ENCODE data around the gene B3GNT4.

GRCh38 chr12:122183588-122183940, 19.9 kb upstream of the B3GNT4 start:
- TF ChIP-seq CTCF (conservative IDR thresholded peaks at IDR 0.05; ENCODE audit: low read depth, low read length) (no peak), POLR2A (IDR thresholded peaks at IDR 0.05; ENCODE audit: low read depth, low read length) (no peak), RFX5 (IDR thresholded peaks at IDR 0.05; ENCODE audit: low read depth, low read length) (no peak), RCOR1 (IDR thresholded peaks at IDR 0.05; ENCODE audit: insufficient replicate concordance, low read length) (no peak), RAD21 (IDR thresholded peaks at IDR 0.05; ENCODE audit: low read length) (no peak), SMC3 (IDR thresholded peaks at IDR 0.05; ENCODE audit: low read depth, low read length) (no peak), CEBPB (IDR thresholded peaks at IDR 0.05; ENCODE audit: low read depth, low read length) (no peak), BHLHE40 (IDR thresholded peaks at IDR 0.05; ENCODE audit: low read depth, low read length) (no peak), USF2 (IDR thresholded peaks at IDR 0.05; ENCODE audit: low read depth, low read length) (no peak)

All from IMR-90 (cell line).